GM23338 (cell line): ENCODE results near the gene ZMYND8. TPM values are rescaled to one million over a fixed set of nuclear protein-coding genes. Genes with fewer than 3 reads are reported as not detected.

Source experiments
- ATAC-seq: fragments of 200-7000 bp; cut with Tn5 transposase; 3 replicates; pipeline ENCODE4 v1.9.1; 2020
- DNase-seq: peaks from one replicate; pipeline ENCODE4 v3.0.0-alpha.2; 2015; ENCODE audit warnings: low spot score
- H2AFZ ChIP-seq: fragments of 200-600 bp; sonication (generic); 2 replicates; pipeline ENCODE4 v1.8.0; 2016; ENCODE audit warnings: antibody characterized with exemption, mild to moderate bottlenecking, moderate library complexity
- H3F3A ChIP-seq: fragments of 200-600 bp; sonication (generic); replicated peaks from 2 replicates; pipeline ENCODE4 v1.8.0; 2017; ENCODE audit warnings: antibody characterized with exemption, mixed run types, low read depth
- H3K27ac ChIP-seq: fragments of 200-600 bp; sonication (generic); 2 replicates; pipeline ENCODE4 v1.6.1; 2016; ENCODE audit warnings: low read depth
- H3K27me3 ChIP-seq: fragments of 200-600 bp; sonication (generic); 2 replicates; pipeline ENCODE4 v1.8.0; 2016; ENCODE audit warnings: mild to moderate bottlenecking, mixed run types, moderate library complexity; ENCODE audit not compliant: insufficient read depth
- H3K36me3 ChIP-seq: fragments of 200-600 bp; sonication (generic); 2 replicates; pipeline ENCODE4 v1.8.0; 2016; ENCODE audit warnings: mild to moderate bottlenecking; ENCODE audit not compliant: insufficient read depth
- H3K4me1 ChIP-seq: fragments of 200-600 bp; sonication (generic); 2 replicates; pipeline ENCODE4 v1.8.0; 2016; ENCODE audit warnings: mild to moderate bottlenecking, moderate library complexity; ENCODE audit not compliant: insufficient read depth
- H3K4me2 ChIP-seq: fragments of 200-600 bp; sonication (generic); 2 replicates; pipeline ENCODE4 v1.7.1; 2017; ENCODE audit warnings: mixed run types
- H3K4me3 ChIP-seq: fragments of 200-600 bp; sonication (generic); 2 replicates; pipeline ENCODE4 v1.6.1; 2016; ENCODE audit warnings: mixed run types
- H3K79me2 ChIP-seq: fragments of 200-600 bp; sonication (generic); replicated peaks from 2 replicates; pipeline ENCODE4 v1.8.0; 2017; ENCODE audit warnings: mild to moderate bottlenecking; ENCODE audit not compliant: insufficient read depth
- H3K9me2 ChIP-seq: fragments of 200-600 bp; sonication (generic); 2 replicates; pipeline ENCODE4 v1.8.0; 2017; ENCODE audit not compliant: insufficient read depth
- H4K20me1 ChIP-seq: fragments of 200-600 bp; sonication (generic); replicated peaks from 2 replicates; pipeline ENCODE4 v1.8.0; 2017; ENCODE audit warnings: mild to moderate bottlenecking; ENCODE audit not compliant: insufficient read depth
- H3K27ac Mint-ChIP-seq: 2 replicates; pipeline ENCODE4 v1.8.0; 2020; ENCODE audit warnings: inconsistent platforms, mild to moderate bottlenecking, moderate library complexity, mixed read lengths
- H3K27me3 Mint-ChIP-seq: 3 replicates; pipeline ENCODE4 v1.8.0; 2022; ENCODE audit warnings: low read depth, mild to moderate bottlenecking, moderate library complexity, mixed read lengths, inconsistent platforms; ENCODE audit not compliant: insufficient read depth, poor library complexity
- H3K36me3 Mint-ChIP-seq: 3 replicates; pipeline ENCODE4 v1.8.0; 2021; ENCODE audit warnings: low read depth, mild to moderate bottlenecking, inconsistent platforms, moderate library complexity, mixed read lengths
- H3K4me1 Mint-ChIP-seq: 3 replicates; pipeline ENCODE4 v1.8.0; 2020; ENCODE audit warnings: mild to moderate bottlenecking, inconsistent platforms, mixed read lengths
- H3K4me3 Mint-ChIP-seq: 3 replicates; pipeline ENCODE4 v1.8.0; 2021; ENCODE audit warnings: moderate library complexity, mild to moderate bottlenecking, inconsistent platforms, mixed read lengths
- H3K9me3 Mint-ChIP-seq: 3 replicates; pipeline ENCODE4 v1.8.0; 2020; ENCODE audit warnings: moderate library complexity, mild to moderate bottlenecking, inconsistent platforms, mixed read lengths
- CREB1 ChIP-seq: fragments of 250-450 bp; sonication (Bioruptor Pico); IDR thresholded peaks from 2 replicates; pipeline ENCODE4 v1.5.0; 2020; ENCODE audit warnings: low read depth, mild to moderate bottlenecking, moderate library complexity
- CTCF ChIP-seq, 2 experiments: fragments of 200-600 bp in 1 of 2; sonication (generic) in 1 of 2; conservative IDR thresholded peaks; 2 replicates each; pipeline versions ENCODE4 v1.5.1 to v1.6.1; 2016 to 2017; ENCODE audit warnings: antibody characterized with exemption in 2 of 2, low read depth in 2 of 2, mild to moderate bottlenecking in 2 of 2, moderate library complexity in 1 of 2
- ETS1 ChIP-seq: IDR thresholded peaks from 2 replicates; pipeline ENCODE4 v1.6.1; 2016; ENCODE audit warnings: antibody characterized with exemption
- EZH2 ChIP-seq: fragments of 200-600 bp; sonication (generic); IDR thresholded peaks from one replicate; pipeline ENCODE4 v1.8.0; 2017; ENCODE audit warnings: antibody characterized with exemption, mild to moderate bottlenecking, low read depth; ENCODE audit not compliant: unreplicated experiment
- JUNB ChIP-seq: IDR thresholded peaks from one replicate; pipeline ENCODE4 v1.6.1; 2016; ENCODE audit warnings: antibody characterized with exemption; ENCODE audit not compliant: unreplicated experiment
- NANOG ChIP-seq: IDR thresholded peaks from 2 replicates; pipeline ENCODE4 v1.6.1; 2016; ENCODE audit warnings: antibody characterized with exemption, borderline replicate concordance
- POLR2AphosphoS5 ChIP-seq: IDR thresholded peaks from 2 replicates; pipeline ENCODE4 v1.6.1; 2016; ENCODE audit warnings: antibody characterized with exemption, low read depth
- STAT1 ChIP-seq: IDR thresholded peaks from one replicate; pipeline ENCODE4 v1.6.1; 2016; ENCODE audit warnings: antibody characterized with exemption; ENCODE audit not compliant: unreplicated experiment
- ZNF462 ChIP-seq: fragments of 250-450 bp; sonication (Bioruptor Pico); IDR thresholded peaks from 2 replicates; pipeline ENCODE4 v1.5.0; 2020; ENCODE audit warnings: mild to moderate bottlenecking, moderate library complexity
- polyA plus RNA-seq: library from polyadenylated mRNA; unstranded; fragments of >200 nt; fragmentation: Nextera tagmentation; extraction: Ambion mirVana; gene quantifications from 2 replicates; pipeline ENCODE4 v1.2.1, GENCODE V29; 2016
- total RNA-seq: library from RNA; depleted of rRNA; stranded (reverse); fragments of >200 nt; shearing (Covaris generic); gene quantifications from 2 replicates; pipeline ENCODE4 v1.2.3, GENCODE V29; 2014

Gene ZMYND8
- total and polyA plus RNA-seq, 2 experiments from 2014 or later, result 70.9 to 128 TPM

- peaks cover 60% of the 10 kb centered on the region for H3F3A ChIP-seq
- H3K9me2 ChIP-seq, result no peaks in the 10 kb centered on the region
- peak overlapping the region; percentile 60; the same call in 1 of the 2 replicates for H3K27ac ChIP-seq
- H3K4me3 ChIP-seq, result no peak overlapping the region
- Mint-ChIP-seq H3K9me3 (no peaks in the 10 kb centered on the region), H3K4me3 (no peak overlapping the region), H3K27me3 (peaks cover 27% of the 10 kb centered on the region), H3K27ac (peak overlapping the region; percentile 44), H3K36me3 (peaks cover 95% of the 10 kb centered on the region), H3K4me1 (peaks cover 33% of the 10 kb centered on the region)
- H3K4me1 ChIP-seq, result 0 out of 2 replicates have a peak, but pooled peaks cover 6% of the 10 kb centered on the region
- DNase-seq (no peak), ATAC-seq (no peak)
- peaks cover 78% of the 10 kb centered on the region for H3K79me2 ChIP-seq
- H3K4me2 ChIP-seq, result no peak overlapping the region
- no peaks in the 10 kb centered on the region for H3K27me3 ChIP-seq
- no peak for TF ChIP-seq CREB1
- TF ChIP-seq EZH2, result no peak
- TF ChIP-seq ETS1, result no peak
- no peak for TF ChIP-seq NANOG
- no peak for TF ChIP-seq ZNF462 (CRISPR knock-in tag)
- no peak for TF ChIP-seq POLR2AphosphoS5
- no peak for TF ChIP-seq CTCF (conservative IDR thresholded peaks at IDR 0.05; ENCODE audit: low read depth in 2 of 2)
- TF ChIP-seq STAT1, result no peak
- no peak for TF ChIP-seq JUNB
- H3K36me3 ChIP-seq, result peaks cover 77% of the 10 kb centered on the region
- peaks cover 32% of the 10 kb centered on the region; the same call in 1 of the 2 replicates for H4K20me1 ChIP-seq
- H2AFZ ChIP-seq, result no peak overlapping the region
Measured at GRCh38 chr20:47280668-47281067, 75.8 kb downstream of the ZMYND8 start.
